Measurements from ENCODE around the gene NDEL1. TPM values are rescaled to one million over a fixed set of nuclear protein-coding genes. Genes with fewer than 3 reads are reported as not detected.

The NDEL1 gene
- total and polyA plus RNA-seq, 7 donors = 24.6 to 79.2 (median 37.7) TPM

DNA sequence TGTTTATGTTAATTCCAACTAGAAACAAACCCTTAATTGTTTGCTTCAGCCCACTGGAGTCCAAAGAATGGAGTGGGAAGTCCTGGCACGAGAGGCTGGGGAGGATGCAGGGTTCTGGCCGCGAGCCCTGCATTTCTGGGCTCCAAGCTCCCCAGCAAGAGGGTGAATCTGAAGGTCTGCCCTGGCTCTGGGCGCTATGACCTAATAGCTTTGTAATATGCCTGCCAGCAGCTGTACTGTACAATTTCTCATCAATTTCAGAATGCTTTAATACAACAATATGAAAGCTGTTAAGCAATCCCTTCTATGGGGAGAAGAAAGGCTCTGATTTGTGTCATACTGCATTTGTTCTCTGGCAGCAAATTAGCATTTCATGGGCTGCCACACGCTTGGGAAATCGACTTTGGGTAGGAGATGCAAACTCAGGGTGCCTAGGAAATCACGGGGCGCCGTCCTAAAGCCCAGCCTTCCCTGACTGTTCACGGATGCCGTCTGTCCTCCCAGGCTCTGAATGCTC, 43.8 kb downstream of the NDEL1 start:
- DNase-seq (peak in 1 of 2 donors; percentile 61), ATAC-seq (peak in 3 of 4 donors; percentile 34 to 45 (median 38))
- Histone ChIP-seq H3K4me1 (no peaks in the 10 kb centered on the region), H3K27me3 (ENCODE audit: insufficient read depth in 3 of 3, low read length in 2 of 3) (no peaks in the 10 kb centered on the region), H3K36me3 (ENCODE audit: insufficient read depth in 1 of 2, low read depth in 1 of 2) (peaks cover 0 to 45% of the 10 kb centered on the region in 2 donors), H3K9me3 (no peaks in the 10 kb centered on the region), H3K4me3 (no peak overlapping the region), H3K27ac (no peak overlapping the region)
- TF ChIP-seq, protein P1, sequence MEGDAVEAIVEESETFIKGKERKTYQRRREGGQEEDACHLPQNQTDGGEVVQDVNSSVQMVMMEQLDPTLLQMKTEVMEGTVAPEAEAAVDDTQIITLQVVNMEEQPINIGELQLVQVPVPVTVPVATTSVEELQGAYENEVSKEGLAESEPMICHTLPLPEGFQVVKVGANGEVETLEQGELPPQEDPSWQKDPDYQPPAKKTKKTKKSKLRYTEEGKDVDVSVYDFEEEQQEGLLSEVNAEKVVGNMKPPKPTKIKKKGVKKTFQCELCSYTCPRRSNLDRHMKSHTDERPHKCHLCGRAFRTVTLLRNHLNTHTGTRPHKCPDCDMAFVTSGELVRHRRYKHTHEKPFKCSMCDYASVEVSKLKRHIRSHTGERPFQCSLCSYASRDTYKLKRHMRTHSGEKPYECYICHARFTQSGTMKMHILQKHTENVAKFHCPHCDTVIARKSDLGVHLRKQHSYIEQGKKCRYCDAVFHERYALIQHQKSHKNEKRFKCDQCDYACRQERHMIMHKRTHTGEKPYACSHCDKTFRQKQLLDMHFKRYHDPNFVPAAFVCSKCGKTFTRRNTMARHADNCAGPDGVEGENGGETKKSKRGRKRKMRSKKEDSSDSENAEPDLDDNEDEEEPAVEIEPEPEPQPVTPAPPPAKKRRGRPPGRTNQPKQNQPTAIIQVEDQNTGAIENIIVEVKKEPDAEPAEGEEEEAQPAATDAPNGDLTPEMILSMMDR (IDR thresholded peaks at IDR 0.05) = no peak
- intact Hi-C loops (cut with DNase I) = no loop called here
- 27 to 45% (median 35%) methylated on average over 11 of the region's 11 CpGs for WGBS, 3 donors

DNA sequence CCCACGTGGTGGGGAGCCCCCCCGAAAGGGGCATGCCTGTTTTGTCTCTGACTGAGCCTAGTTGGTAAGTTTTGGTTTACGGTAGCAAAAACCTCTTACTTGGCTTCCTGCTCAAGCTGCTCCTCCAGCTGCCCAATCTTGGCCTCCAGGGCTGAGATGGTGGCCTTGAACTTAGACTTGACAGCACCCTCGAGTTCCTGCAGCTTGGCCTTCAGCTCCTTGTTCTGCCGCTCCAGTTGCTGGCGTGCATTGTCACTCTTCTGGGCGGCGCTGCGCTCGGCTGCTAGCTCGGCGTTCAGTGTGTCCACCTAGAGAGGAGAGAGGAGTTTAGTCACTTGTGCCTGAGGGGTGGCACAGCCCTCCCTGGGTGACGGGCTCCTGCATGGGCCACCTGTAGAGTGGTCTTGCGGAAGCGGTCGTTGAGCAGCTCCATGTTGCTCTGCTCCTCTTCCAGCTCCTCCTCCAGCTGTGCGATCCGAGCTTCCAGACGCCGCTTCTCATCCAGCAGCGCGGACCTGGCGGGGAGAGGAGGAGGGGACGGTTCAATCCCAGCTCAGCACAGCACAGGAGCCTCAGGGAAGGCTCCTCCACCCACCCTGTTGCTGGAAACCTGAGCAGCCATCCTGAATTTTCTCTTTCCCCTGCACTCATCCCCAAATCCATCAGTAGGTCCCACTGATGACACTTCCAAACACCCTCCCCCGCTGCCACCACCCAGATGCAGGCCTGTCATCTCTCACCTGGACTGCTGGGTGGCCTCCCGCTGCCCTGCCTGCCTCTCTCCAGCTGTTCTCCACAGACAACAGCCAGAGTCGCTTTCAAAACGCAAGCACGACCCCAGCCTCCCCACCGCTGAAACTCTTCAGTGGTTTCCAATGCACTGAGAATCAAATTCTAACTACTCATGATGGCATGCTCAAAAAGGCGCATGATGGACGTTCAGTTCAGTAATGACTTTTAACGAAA, 44.6 kb downstream of the NDEL1 start:
- Histone ChIP-seq H3K27ac (no peak overlapping the region), H3K9me3 (no peaks in the 10 kb centered on the region), H3K4me1 (no peaks in the 10 kb centered on the region), H3K36me3 (ENCODE audit: insufficient read depth in 1 of 2, low read depth in 1 of 2) (peaks cover 0 to 37% of the 10 kb centered on the region in 2 donors), H3K4me3 (no peak overlapping the region), H3K27me3 (ENCODE audit: insufficient read depth in 3 of 3, low read length in 2 of 3) (no peaks in the 10 kb centered on the region)
- ATAC-seq (peak in 2 of 4 donors; percentile 12 to 13), DNase-seq (no peak)
- WGBS, 3 donors = 49 to 74% (median 52%) methylated on average over 30 to 33 of the region's 33 CpGs
- TF ChIP-seq, protein P1 (IDR thresholded peaks at IDR 0.05) = no peak
- intact Hi-C loops (cut with DNase I) = no loop called here

DNA sequence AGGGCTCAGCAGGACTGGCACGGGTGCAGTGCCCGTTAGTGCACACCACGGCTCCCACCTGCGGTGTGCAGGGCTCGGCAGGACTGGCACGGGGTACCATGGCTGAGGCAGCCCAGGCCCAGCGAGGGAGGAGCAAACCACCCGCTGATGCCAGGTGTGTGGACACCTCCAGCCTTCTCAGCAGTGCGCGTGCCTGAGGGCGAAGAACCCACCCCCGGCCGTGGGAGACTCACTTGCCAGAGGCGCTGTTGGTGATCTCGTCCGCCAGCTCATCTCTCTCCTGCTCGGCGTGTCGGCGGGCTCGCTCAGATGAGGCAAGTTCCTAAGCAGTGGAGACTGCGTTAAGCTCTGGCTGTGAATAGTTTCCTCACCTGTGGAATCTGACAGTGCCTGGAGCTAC, 45.4 kb downstream of the NDEL1 start:
- Histone ChIP-seq H3K27ac (no peak overlapping the region), H3K4me3 (no peak overlapping the region), H3K9me3 (no peaks in the 10 kb centered on the region), H3K36me3 (ENCODE audit: insufficient read depth in 1 of 2, low read depth in 1 of 2) (peaks cover 0 to 29% of the 10 kb centered on the region in 2 donors), H3K4me1 (no peaks in the 10 kb centered on the region), H3K27me3 (ENCODE audit: insufficient read depth in 3 of 3, low read length in 2 of 3) (no peaks in the 10 kb centered on the region)
- DNase-seq = no peak
- TF ChIP-seq, protein P1 (IDR thresholded peaks at IDR 0.05) = no peak
- intact Hi-C loops (cut with DNase I) = no loop called here
- WGBS, 3 donors = 90 to 91% (median 90%) methylated on average over 18 to 21 of the region's 22 CpGs
- ATAC-seq = no peak

DNA sequence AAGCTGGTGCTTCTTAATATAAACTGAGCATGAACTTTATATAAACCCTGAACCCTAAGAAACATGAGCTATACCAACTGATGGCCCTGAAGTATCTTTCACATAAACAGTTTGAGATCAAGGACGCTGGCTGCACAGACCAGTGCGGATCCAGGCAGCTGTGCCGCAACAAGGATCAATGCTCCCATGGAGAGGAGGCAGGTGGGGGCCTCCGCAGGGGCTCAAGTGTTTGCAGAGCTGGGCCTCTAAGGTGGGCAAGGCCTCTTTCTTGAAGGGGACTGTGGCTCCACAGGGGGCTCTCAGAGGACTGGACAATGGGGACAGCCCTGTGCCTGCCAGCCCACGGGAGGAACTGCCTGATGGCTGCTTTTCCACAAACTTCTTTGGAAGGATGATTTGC, 46.0 kb downstream of the NDEL1 start:
- no peaks in the 10 kb centered on the region for H3K4me1 ChIP-seq
- H3K9me3 ChIP-seq = no peaks in the 10 kb centered on the region
- H3K4me3 ChIP-seq = no peak overlapping the region
- H3K36me3 ChIP-seq (ENCODE audit: insufficient read depth in 1 of 2, low read depth in 1 of 2) = peaks cover 0 to 23% of the 10 kb centered on the region in 2 donors
- no peak for ATAC-seq
- no peak for DNase-seq
- 86 to 94% (median 93%) methylated on average over 5 of the region's 5 CpGs for WGBS, 3 donors
- TF ChIP-seq, protein P1 (IDR thresholded peaks at IDR 0.05) = no peak
- H3K27ac ChIP-seq = no peak overlapping the region
- H3K27me3 ChIP-seq (ENCODE audit: insufficient read depth in 3 of 3, low read length in 2 of 3) = no peaks in the 10 kb centered on the region
- intact Hi-C loops (cut with DNase I) = no loop called here
